ENCODE data around the gene STPG3.

The STPG3 gene

GRCh38 chr9:137222190-137223077 lies 28.7 kb upstream of the STPG3 start, which contains the start of gene RNF208:
TSS of gene RNF208 (minus strand) at chr9:137222240. CDS start at chr9:137221212, 1,028 bp downstream.
- DNase-seq, result no peak

- DNase-seq, result peak; percentile 96
Observed at GRCh38 chr9:137223078-137223970, 27.8 kb upstream of the STPG3 start.

- no peak for DNase-seq
Observed at GRCh38 chr9:137224830-137225694, 26.0 kb upstream of the STPG3 start, which contains the start of gene CYSRT1. TSS of gene CYSRT1 (plus strand) at chr9:137225174. CDS start at chr9:137225622, 448 bp downstream.

- DNase-seq, result no peak
Observed at GRCh38 chr9:137225699-137226331, 25.3 kb upstream of the STPG3 start.

GRCh38 chr9:137226338-137227053 lies 24.6 kb upstream of the STPG3 start:
- no peak for DNase-seq

GRCh38 chr9:137227054-137227852 lies 23.8 kb upstream of the STPG3 start, which contains the start of gene RNF224:
TSS of gene RNF224 (plus strand) at chr9:137227502. CDS start at chr9:137228336, 834 bp downstream.
- peak; percentile 84 for DNase-seq

GRCh38 chr9:137227853-137228505 lies 23.1 kb upstream of the STPG3 start:
- DNase-seq, result no peak

- no peak for DNase-seq
Observed at GRCh38 chr9:137228506-137228967, 22.5 kb upstream of the STPG3 start.

GRCh38 chr9:137228968-137229896 lies 21.9 kb upstream of the STPG3 start:
- DNase-seq, result no peak

- DNase-seq, result no peak
Observed at GRCh38 chr9:137229903-137230704, 21.0 kb upstream of the STPG3 start.

- no peak for DNase-seq
Observed at GRCh38 chr9:137230705-137231371, 20.2 kb upstream of the STPG3 start, which contains the start of gene SLC34A3. TSS of gene SLC34A3 (plus strand) at chr9:137230901. CDS start at chr9:137231703, 802 bp downstream.

- DNase-seq, result no peak
Observed at GRCh38 chr9:137231372-137232039, 19.6 kb upstream of the STPG3 start.

GRCh38 chr9:137232101-137232500 lies 19.0 kb upstream of the STPG3 start:
- DNase-seq, result no peak

GRCh38 chr9:137232510-137232909 lies 18.6 kb upstream of the STPG3 start:
- no peak for DNase-seq

- no peak for DNase-seq
Observed at GRCh38 chr9:137233143-137233980, 17.7 kb upstream of the STPG3 start.

All from activated CD4-positive, alpha-beta T cell treated with anti-CD3 and anti-CD28 coated beads, Interleukin-2, amount 50 U/mL, for 1 hour (primary cell).